ENCODE data around the gene OR10H4. TPM values are rescaled to one million over a fixed set of nuclear protein-coding genes. Genes with fewer than 3 reads are reported as not detected.
"Not testable (repeated sequence)": the region's sequence is repeated elsewhere in the genome, so short reads cannot be mapped to it uniquely, and the experiment has no call there.

Gene OR10H4
- total RNA-seq: not detected

GRCh38 chr19:15948223-15949058 is at the start of gene OR10H4:
Gene OR10H4, plus strand, starts transcription at chr19:15949008. Its CDS starts 0 bp downstream, at chr19:15949008.
- H3K4me3 ChIP-seq: no peak within 1 kb of the TSS
- TF ChIP-seq, protein P1, sequence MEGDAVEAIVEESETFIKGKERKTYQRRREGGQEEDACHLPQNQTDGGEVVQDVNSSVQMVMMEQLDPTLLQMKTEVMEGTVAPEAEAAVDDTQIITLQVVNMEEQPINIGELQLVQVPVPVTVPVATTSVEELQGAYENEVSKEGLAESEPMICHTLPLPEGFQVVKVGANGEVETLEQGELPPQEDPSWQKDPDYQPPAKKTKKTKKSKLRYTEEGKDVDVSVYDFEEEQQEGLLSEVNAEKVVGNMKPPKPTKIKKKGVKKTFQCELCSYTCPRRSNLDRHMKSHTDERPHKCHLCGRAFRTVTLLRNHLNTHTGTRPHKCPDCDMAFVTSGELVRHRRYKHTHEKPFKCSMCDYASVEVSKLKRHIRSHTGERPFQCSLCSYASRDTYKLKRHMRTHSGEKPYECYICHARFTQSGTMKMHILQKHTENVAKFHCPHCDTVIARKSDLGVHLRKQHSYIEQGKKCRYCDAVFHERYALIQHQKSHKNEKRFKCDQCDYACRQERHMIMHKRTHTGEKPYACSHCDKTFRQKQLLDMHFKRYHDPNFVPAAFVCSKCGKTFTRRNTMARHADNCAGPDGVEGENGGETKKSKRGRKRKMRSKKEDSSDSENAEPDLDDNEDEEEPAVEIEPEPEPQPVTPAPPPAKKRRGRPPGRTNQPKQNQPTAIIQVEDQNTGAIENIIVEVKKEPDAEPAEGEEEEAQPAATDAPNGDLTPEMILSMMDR (IDR thresholded peaks at IDR 0.05): no peak
- no peak for TF ChIP-seq POLR2A (IDR thresholded peaks at IDR 0.05)
- no peak within 1 kb of the TSS for H3K27ac ChIP-seq
- H3K9me3 ChIP-seq: peaks cover 0 to 2% of the 10 kb centered on the region in 2 donors
- intact Hi-C loops (cut with DNase I; ENCODE audit: low total_unique reads): no loop called here
- H3K4me1 ChIP-seq: no peaks in the 10 kb centered on the region
- no peaks in the 10 kb centered on the region for H3K27me3 ChIP-seq
- DNase-seq: no peak
- H3K36me3 ChIP-seq: no peaks in the 10 kb centered on the region

GRCh38 chr19:15899561-15899960 is 49.2 kb upstream of the OR10H4 start:
- H3K27me3 ChIP-seq; DNase-seq; H3K4me1 ChIP-seq; H3K36me3 ChIP-seq; intact Hi-C loops (cut with DNase I; ENCODE audit: low total_unique reads); H3K27ac ChIP-seq; H3K4me3 ChIP-seq; H3K9me3 ChIP-seq: not testable (repeated sequence)

GRCh38 chr19:15900032-15900431 is 48.8 kb upstream of the OR10H4 start:
- H3K4me1 ChIP-seq; DNase-seq; H3K9me3 ChIP-seq; H3K36me3 ChIP-seq; H3K27me3 ChIP-seq; intact Hi-C loops (cut with DNase I; ENCODE audit: low total_unique reads); H3K27ac ChIP-seq; H3K4me3 ChIP-seq: not testable (repeated sequence)

DNA sequence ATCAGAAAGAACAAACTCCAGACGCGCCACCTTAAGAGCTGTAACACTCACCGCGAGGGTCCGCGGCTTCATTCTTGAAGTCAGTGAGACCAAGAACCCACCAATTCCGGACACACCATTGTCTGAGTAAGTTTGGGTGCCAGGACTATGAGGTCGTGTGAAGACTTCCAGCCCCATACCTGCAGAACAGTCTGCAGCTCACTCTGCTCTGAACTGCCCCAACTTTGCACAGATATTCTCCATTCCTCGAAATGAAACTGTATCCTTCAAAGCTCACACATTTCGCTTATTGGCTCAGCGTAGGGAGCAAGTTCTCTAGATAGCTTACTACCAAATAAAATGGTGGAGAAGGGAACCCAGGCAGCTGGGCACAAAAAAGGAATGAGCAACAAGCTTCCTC is 48.3 kb upstream of the OR10H4 start:
- H3K36me3 ChIP-seq: no peaks in the 10 kb centered on the region
- H3K9me3 ChIP-seq: no peaks in the 10 kb centered on the region
- no peaks in the 10 kb centered on the region for H3K4me1 ChIP-seq
- TF ChIP-seq, protein P1 (IDR thresholded peaks at IDR 0.05): no peak
- TF ChIP-seq POLR2A (IDR thresholded peaks at IDR 0.05): no peak
- H3K27ac ChIP-seq: no peak overlapping the region
- intact Hi-C loops (cut with DNase I; ENCODE audit: low total_unique reads): no loop called here
- H3K4me3 ChIP-seq: no peak overlapping the region
- DNase-seq: no peak
- no peaks in the 10 kb centered on the region for H3K27me3 ChIP-seq

GRCh38 chr19:15902254-15902653 is 46.6 kb upstream of the OR10H4 start:
- no peak overlapping the region for H3K4me3 ChIP-seq
- TF ChIP-seq, protein P1 (IDR thresholded peaks at IDR 0.05): no peak
- no peaks in the 10 kb centered on the region for H3K9me3 ChIP-seq
- H3K4me1 ChIP-seq: no peaks in the 10 kb centered on the region
- no peaks in the 10 kb centered on the region for H3K36me3 ChIP-seq
- intact Hi-C loops (cut with DNase I; ENCODE audit: low total_unique reads): no loop called here
- no peak overlapping the region for H3K27ac ChIP-seq
- DNase-seq: no peak
- no peaks in the 10 kb centered on the region for H3K27me3 ChIP-seq

DNA sequence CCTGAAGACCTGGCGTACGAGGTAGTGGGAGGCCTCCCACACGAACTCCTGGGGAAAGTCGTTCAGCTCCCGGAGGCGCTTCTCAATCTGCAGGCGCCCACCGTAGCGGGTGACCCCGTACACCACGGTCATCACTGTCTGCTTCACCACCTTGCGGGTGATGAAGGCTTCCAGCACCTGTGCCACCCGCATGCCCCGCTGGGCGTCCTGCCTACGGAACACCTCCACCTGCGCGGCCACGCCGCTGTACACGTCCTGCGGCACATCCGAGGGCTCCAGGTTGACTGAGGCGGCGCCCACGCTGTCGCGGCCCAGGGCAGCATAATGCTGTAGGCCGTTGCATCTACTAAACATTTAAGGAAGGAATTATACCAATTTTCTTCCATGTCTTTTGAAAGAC is 45.9 kb upstream of the OR10H4 start:
- H3K27me3 ChIP-seq; intact Hi-C loops (cut with DNase I; ENCODE audit: low total_unique reads); H3K27ac ChIP-seq; H3K9me3 ChIP-seq; H3K4me3 ChIP-seq; DNase-seq; H3K36me3 ChIP-seq; H3K4me1 ChIP-seq: not testable (repeated sequence)

- peaks cover 0 to 15% of the 10 kb centered on the region in 2 donors for H3K27me3 ChIP-seq
- no peaks in the 10 kb centered on the region for H3K9me3 ChIP-seq
- H3K4me3 ChIP-seq: no peak overlapping the region
- no peaks in the 10 kb centered on the region for H3K36me3 ChIP-seq
- DNase-seq: no peak
- intact Hi-C loops (cut with DNase I; ENCODE audit: low total_unique reads): no loop called here
- no peak overlapping the region for H3K27ac ChIP-seq
- no peak for TF ChIP-seq POLR2A (IDR thresholded peaks at IDR 0.05)
- TF ChIP-seq, protein P1 (IDR thresholded peaks at IDR 0.05): no peak
- no peaks in the 10 kb centered on the region for H3K4me1 ChIP-seq
These were observed 43.8 kb upstream of the OR10H4 start for GRCh38 chr19:15905026-15905425.
